GM06990 (cell line): ENCODE results near the gene PIM1.

Experiments
- DNase-seq: peaks from one replicate; pipeline ENCODE4 v3.0.0-alpha.2; 2011; ENCODE audit not compliant: insufficient read length; ENCODE audit errors: extremely low read depth
- H3K27me3 ChIP-seq: replicated peaks from 2 replicates; pipeline ENCODE4 v1.6.0; 2011; ENCODE audit warnings: low read length; ENCODE audit not compliant: control insufficient read depth, insufficient read depth
- H3K36me3 ChIP-seq: 2 replicates; pipeline ENCODE4 v1.5.1; 2011; ENCODE audit warnings: low read length; ENCODE audit not compliant: control insufficient read depth, insufficient read depth
- H3K4me3 ChIP-seq: replicated peaks from 2 replicates; pipeline ENCODE4 v1.5.1; 2011; ENCODE audit warnings: low read depth, mild to moderate bottlenecking, control low read depth, low read length
- TF ChIP-seq, protein P1 (sequence below): IDR thresholded peaks from 2 replicates; pipeline ENCODE4 v1.5.1; 2011; ENCODE audit warnings: low read length, control low read depth, mild to moderate bottlenecking, inconsistent platforms; ENCODE audit not compliant: insufficient read depth, poor library complexity, severe bottlenecking

PIM1 gene

GRCh38 chr6:37171970-37172812 lies 2.2 kb downstream of the PIM1 start:
- peak; percentile 63 for DNase-seq
- TF ChIP-seq, protein P1, sequence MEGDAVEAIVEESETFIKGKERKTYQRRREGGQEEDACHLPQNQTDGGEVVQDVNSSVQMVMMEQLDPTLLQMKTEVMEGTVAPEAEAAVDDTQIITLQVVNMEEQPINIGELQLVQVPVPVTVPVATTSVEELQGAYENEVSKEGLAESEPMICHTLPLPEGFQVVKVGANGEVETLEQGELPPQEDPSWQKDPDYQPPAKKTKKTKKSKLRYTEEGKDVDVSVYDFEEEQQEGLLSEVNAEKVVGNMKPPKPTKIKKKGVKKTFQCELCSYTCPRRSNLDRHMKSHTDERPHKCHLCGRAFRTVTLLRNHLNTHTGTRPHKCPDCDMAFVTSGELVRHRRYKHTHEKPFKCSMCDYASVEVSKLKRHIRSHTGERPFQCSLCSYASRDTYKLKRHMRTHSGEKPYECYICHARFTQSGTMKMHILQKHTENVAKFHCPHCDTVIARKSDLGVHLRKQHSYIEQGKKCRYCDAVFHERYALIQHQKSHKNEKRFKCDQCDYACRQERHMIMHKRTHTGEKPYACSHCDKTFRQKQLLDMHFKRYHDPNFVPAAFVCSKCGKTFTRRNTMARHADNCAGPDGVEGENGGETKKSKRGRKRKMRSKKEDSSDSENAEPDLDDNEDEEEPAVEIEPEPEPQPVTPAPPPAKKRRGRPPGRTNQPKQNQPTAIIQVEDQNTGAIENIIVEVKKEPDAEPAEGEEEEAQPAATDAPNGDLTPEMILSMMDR, result peak; percentile 86
- H3K27me3 ChIP-seq, result no peaks in the 10 kb centered on the region
- H3K4me3 ChIP-seq, result peak overlapping the region; percentile 87
- H3K36me3 ChIP-seq, result peaks cover 9% of the 10 kb centered on the region

GRCh38 chr6:37172912-37173492 lies 3.0 kb downstream of the PIM1 start:
- H3K36me3 ChIP-seq, result peaks cover 9% of the 10 kb centered on the region
- H3K4me3 ChIP-seq, result no peak overlapping the region
- DNase-seq, result no peak
- TF ChIP-seq, protein P1, result no peak
- no peaks in the 10 kb centered on the region for H3K27me3 ChIP-seq

- H3K27me3 ChIP-seq, result no peaks in the 10 kb centered on the region
- H3K4me3 ChIP-seq, result no peak overlapping the region
- H3K36me3 ChIP-seq, result peaks cover 9% of the 10 kb centered on the region
- TF ChIP-seq, protein P1, result no peak
- no peak for DNase-seq
Measured at GRCh38 chr6:37173493-37174195, 3.7 kb downstream of the PIM1 start.

- no peak for DNase-seq
- no peak overlapping the region for H3K4me3 ChIP-seq
- TF ChIP-seq, protein P1, result no peak
- H3K36me3 ChIP-seq, result peaks cover 9% of the 10 kb centered on the region
- no peaks in the 10 kb centered on the region for H3K27me3 ChIP-seq
Measured at GRCh38 chr6:37174196-37174514, 4.2 kb downstream of the PIM1 start.

- TF ChIP-seq, protein P1, result no peak
- no peak for DNase-seq
- peaks cover 9% of the 10 kb centered on the region for H3K36me3 ChIP-seq
- no peaks in the 10 kb centered on the region for H3K27me3 ChIP-seq
- no peak overlapping the region for H3K4me3 ChIP-seq
Measured at GRCh38 chr6:37174515-37175331, 4.8 kb downstream of the PIM1 start.
